Mucosa of descending colon (tissue), 3 donors: ENCODE results near the gene PDE9A. TPM values are rescaled to one million over a fixed set of nuclear protein-coding genes. Genes with fewer than 3 reads are reported as not detected.
A peak's percentile ranks its signal among the peaks of the same experiment; 100 is the strongest.

Experiments used
- ATAC-seq: fragments of 200-7000 bp; cut with Tn5 transposase; one replicate; pipeline ENCODE4 v1.9.1; 2020; ENCODE audit warnings: mild to moderate bottlenecking, moderate library complexity
- DNase-seq, 3 donors: peaks; one replicate each; pipeline ENCODE4 v3.0.0-alpha.2; 2020
- H3K36me3 ChIP-seq: fragments of 200-600 bp; one replicate; pipeline ENCODE4 v1.8.0; 2021; ENCODE audit warnings: low read depth, mild to moderate bottlenecking
- H3K4me1 ChIP-seq: fragments of 200-600 bp; one replicate; pipeline ENCODE4 v1.8.0; 2021; ENCODE audit warnings: low read depth, mild to moderate bottlenecking
- H3K4me3 ChIP-seq: fragments of 200-600 bp; one replicate; pipeline ENCODE4 v1.8.0; 2021; ENCODE audit warnings: mild to moderate bottlenecking
- H3K9me3 ChIP-seq: fragments of 200-600 bp; one replicate; pipeline ENCODE4 v1.8.0; 2021; ENCODE audit warnings: mild to moderate bottlenecking
- CTCF ChIP-seq: fragments of 200-600 bp; IDR thresholded peaks from one replicate; pipeline ENCODE4 v1.8.0; 2022; ENCODE audit warnings: antibody characterized with exemption, mild to moderate bottlenecking
- intact Hi-C, 2 donors: fragments of 100-400 bp; cut with DNase I in 1 of 2; cut with micrococcal nuclease in 1 of 2; formaldehyde crosslinking; loops; one replicate each; pipeline versions ENCODE4 v1.11.0 to v1.11.1; 2022; cut with DNase I, micrococcal nuclease
- total RNA-seq, 3 donors: library from RNA; stranded (reverse); fragmentation: NEBNext Ultra II Directional in 2 of 3; extraction: Animal tissue kit (Norgen Biotek cat#: 25700) in 2 of 3; gene quantifications; one replicate each; pipeline versions ENCODE4 v1.2.1 to v1.2.4, GENCODE V29; 2021 to 2023
- donor health status: DM: no; HTN: no; CAD: no; lungs with moderate emphysema.
- donor health status: DM: no; HTN: no; CAD: no.
- donor health status: DM: no; HTN: yes; CAD: no.

PDE9A gene
- total RNA-seq, 3 donors from 2014 or later = 98.4 to 200 (median 167) TPM

DNA sequence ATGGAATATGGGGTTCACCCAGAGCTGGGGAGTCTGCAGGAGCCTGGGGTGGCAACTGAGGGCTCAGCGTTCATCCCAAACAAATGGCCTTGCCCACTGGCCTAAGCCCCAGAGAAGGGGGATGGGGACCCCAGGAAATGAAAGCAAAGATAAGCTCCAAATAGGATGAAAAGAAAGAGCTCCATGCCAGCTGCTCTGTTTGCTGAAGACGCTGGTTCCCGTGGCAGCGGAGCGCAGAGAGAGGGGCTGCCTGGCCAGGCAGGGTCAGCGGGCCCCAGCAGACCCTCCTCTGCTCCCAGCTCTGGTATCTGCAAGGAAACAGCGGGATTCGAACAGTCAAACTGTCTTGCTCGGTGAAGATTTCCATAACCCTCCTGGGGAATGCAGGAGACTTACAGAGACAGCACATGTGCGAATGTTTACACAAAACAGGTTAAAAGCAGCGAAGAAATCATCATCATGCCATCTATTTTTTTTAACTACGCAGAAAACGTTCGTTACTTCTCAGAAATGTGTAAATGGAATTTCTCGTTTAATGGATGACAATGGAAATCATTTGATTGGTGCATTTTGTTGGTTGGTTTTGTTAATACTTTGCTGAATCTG, 94.4 kb downstream of the PDE9A start:
- ATAC-seq (no peak), DNase-seq (peak in 2 of 3 donors; percentile 27 to 34)
- Histone ChIP-seq H3K9me3 (no peaks in the 10 kb centered on the region), H3K4me3 (no peak overlapping the region), H3K4me1 (no peaks in the 10 kb centered on the region), H3K36me3 (no peaks in the 10 kb centered on the region)
- intact Hi-C loops = no loop called here
- no peak for TF ChIP-seq CTCF

GRCh38 chr21:42748620-42749176, 95.3 kb downstream of the PDE9A start:
- H3K4me1 ChIP-seq = no peaks in the 10 kb centered on the region
- no peaks in the 10 kb centered on the region for H3K36me3 ChIP-seq
- no peak for TF ChIP-seq CTCF
- DNase-seq (no peak), ATAC-seq (peak; percentile 45)
- H3K9me3 ChIP-seq = no peaks in the 10 kb centered on the region
- intact Hi-C loops = no loop called here
- H3K4me3 ChIP-seq = no peak overlapping the region

GRCh38 chr21:42750737-42751530, 97.5 kb downstream of the PDE9A start:
- ATAC-seq = no peak
- Histone ChIP-seq H3K9me3 (no peaks in the 10 kb centered on the region), H3K36me3 (no peaks in the 10 kb centered on the region), H3K4me1 (no peaks in the 10 kb centered on the region), H3K4me3 (no peak overlapping the region)
- intact Hi-C loops = no loop called here
- DNase-seq = no peak
- no peak for TF ChIP-seq CTCF

DNA sequence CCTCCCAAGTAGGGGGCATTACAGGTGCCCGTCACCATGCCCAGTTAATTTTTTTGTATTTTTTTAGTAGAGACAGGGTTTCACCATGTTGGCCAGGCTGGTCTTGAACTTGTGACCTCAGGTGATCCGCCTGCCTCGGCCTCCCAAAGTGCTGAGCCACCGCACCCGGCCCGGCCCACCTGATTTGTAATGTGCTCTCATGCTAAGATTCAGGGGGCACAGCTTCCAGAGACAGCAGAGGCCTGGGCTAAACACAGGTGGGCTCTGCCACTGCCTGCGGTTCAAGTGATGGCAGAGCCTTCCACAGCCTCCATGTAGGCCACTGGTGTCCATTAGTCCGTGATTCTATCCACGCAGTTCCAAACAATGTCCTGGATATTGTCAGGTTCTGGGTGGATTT, 98.4 kb downstream of the PDE9A start:
- Histone ChIP-seq H3K4me3 (no peak overlapping the region), H3K36me3 (no peaks in the 10 kb centered on the region), H3K4me1 (no peaks in the 10 kb centered on the region), H3K9me3 (no peaks in the 10 kb centered on the region)
- DNase-seq (no peak), ATAC-seq (no peak)
- no peak for TF ChIP-seq CTCF
- intact Hi-C loops = no loop called here

DNA sequence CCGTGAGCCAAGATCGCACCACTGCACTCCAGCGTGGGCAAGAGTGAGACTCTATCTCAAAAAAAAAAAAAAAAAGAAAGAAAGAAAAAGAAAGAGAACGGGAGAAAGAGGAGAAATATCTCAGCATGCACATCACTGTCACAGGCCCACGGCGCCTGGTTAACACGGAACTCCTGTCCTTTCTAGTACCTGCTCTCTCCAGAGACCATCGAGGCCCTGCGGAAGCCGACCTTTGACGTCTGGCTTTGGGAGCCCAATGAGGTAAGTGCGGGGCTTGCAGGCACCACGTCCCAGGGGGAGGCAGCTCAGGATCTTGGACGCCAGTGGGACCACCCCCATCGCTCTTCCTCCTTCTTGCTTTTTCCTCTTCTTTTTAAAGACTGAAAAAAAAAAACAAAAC, 100.4 kb downstream of the PDE9A start:
- intact Hi-C loops = no loop called here
- Histone ChIP-seq H3K36me3 (no peaks in the 10 kb centered on the region), H3K4me3 (no peak overlapping the region), H3K9me3 (no peaks in the 10 kb centered on the region), H3K4me1 (no peaks in the 10 kb centered on the region)
- no peak for ATAC-seq
- DNase-seq = no peak
- no peak for TF ChIP-seq CTCF
